ENCODE measurements around the gene PXMP2.

GRCh38 chr12:132711080-132711843, 23.9 kb downstream of the PXMP2 start:
- no peak for TF ChIP-seq GATA2 (IDR thresholded peaks at IDR 0.05; ENCODE audit: low read depth, low read length)
- TF ChIP-seq GATA3 (IDR thresholded peaks at IDR 0.05; ENCODE audit: low read depth, low read length): no peak
